Measurements from ENCODE around the gene C17orf75. TPM values are rescaled to one million over a fixed set of nuclear protein-coding genes. Genes with fewer than 3 reads are reported as not detected.

The C17orf75 gene
- total RNA-seq, 4 donors from 2014 or later = 5.3 to 11.9 (median 8.1) TPM

GRCh38 chr17:32289471-32290070 is 52.4 kb downstream of the C17orf75 start:
- H3K4me3 ChIP-seq (ENCODE audit: low read depth, poor library complexity, severe bottlenecking) = no peak overlapping the region
- DNase-seq (ENCODE audit: low spot score in 2 of 2) = no peak
- intact Hi-C loops (cut with DNase I; ENCODE audit: low total_unique reads) = no loop called here
- TF ChIP-seq CTCF (IDR thresholded peaks at IDR 0.05) (no peak), POLR2A (IDR thresholded peaks at IDR 0.05) (no peak)
- WGBS, 2 donors = 80 to 81% methylated on average over 9 of the region's 9 CpGs

- intact Hi-C loops (cut with DNase I; ENCODE audit: low total_unique reads) = no loop called here
- no peak overlapping the region for H3K4me3 ChIP-seq (ENCODE audit: low read depth, poor library complexity, severe bottlenecking)
- TF ChIP-seq POLR2A (IDR thresholded peaks at IDR 0.05) = no peak
- TF ChIP-seq CTCF (IDR thresholded peaks at IDR 0.05) = no peak
- DNase-seq (ENCODE audit: low spot score in 2 of 2) = no peak
- WGBS, 2 donors = 82 to 85% methylated on average over 11 of the region's 11 CpGs
Measured at GRCh38 chr17:32288615-32289014, 53.4 kb downstream of the C17orf75 start.

GRCh38 chr17:32287804-32288511 is 54.0 kb downstream of the C17orf75 start:
- intact Hi-C loops (cut with DNase I; ENCODE audit: low total_unique reads) = no loop called here
- DNase-seq (ENCODE audit: low spot score in 2 of 2) = no peak
- TF ChIP-seq CTCF (IDR thresholded peaks at IDR 0.05) = no peak
- TF ChIP-seq POLR2A (IDR thresholded peaks at IDR 0.05) = no peak
- WGBS, 2 donors = 89 to 96% methylated on average over 8 to 10 of the region's 10 CpGs
- H3K4me3 ChIP-seq (ENCODE audit: low read depth, poor library complexity, severe bottlenecking) = no peak overlapping the region

GRCh38 chr17:32286518-32286900 is 55.5 kb downstream of the C17orf75 start:
- H3K4me3 ChIP-seq (ENCODE audit: low read depth, poor library complexity, severe bottlenecking) = no peak overlapping the region
- DNase-seq (ENCODE audit: low spot score in 2 of 2) = no peak
- intact Hi-C loops (cut with DNase I; ENCODE audit: low total_unique reads) = no loop called here
- TF ChIP-seq POLR2A (IDR thresholded peaks at IDR 0.05) (no peak), CTCF (IDR thresholded peaks at IDR 0.05) (no peak)
- 88% methylated on average over 5 of the region's 5 CpGs for WGBS, 2 donors

- TF ChIP-seq CTCF (IDR thresholded peaks at IDR 0.05) = no peak
- no peak for TF ChIP-seq POLR2A (IDR thresholded peaks at IDR 0.05)
- DNase-seq (ENCODE audit: low spot score in 2 of 2) = no peak
- H3K4me3 ChIP-seq (ENCODE audit: low read depth, poor library complexity, severe bottlenecking) = no peak overlapping the region
- 86% methylated on average over 9 of the region's 9 CpGs for WGBS, 2 donors
- intact Hi-C loops (cut with DNase I; ENCODE audit: low total_unique reads) = no loop called here
Measured at GRCh38 chr17:32285746-32286517, 56.0 kb downstream of the C17orf75 start.
